Measurements from ENCODE around the gene KIFC1.

Gene KIFC1

GRCh38 chr6:33405386-33405940 lies 13.8 kb downstream of the KIFC1 start:
- TF ChIP-seq CTCF (IDR thresholded peaks at IDR 0.05; ENCODE audit: insufficient read depth, missing control alignments), result no peak
- FAIRE-seq (no peak), DNase-seq (ENCODE audit: insufficient read length, low spot score) (no peak)

- no peak for TF ChIP-seq CTCF (IDR thresholded peaks at IDR 0.05; ENCODE audit: insufficient read depth, missing control alignments)
- DNase-seq (ENCODE audit: insufficient read length, low spot score) (no peak), FAIRE-seq (no peak)
Observed at GRCh38 chr6:33406126-33406525, 14.5 kb downstream of the KIFC1 start.

GRCh38 chr6:33407132-33407718 lies 15.6 kb downstream of the KIFC1 start:
- TF ChIP-seq CTCF (IDR thresholded peaks at IDR 0.05; ENCODE audit: insufficient read depth, missing control alignments), result peak; percentile 30
- DNase-seq (ENCODE audit: insufficient read length, low spot score) (no peak), FAIRE-seq (no peak)

DNA sequence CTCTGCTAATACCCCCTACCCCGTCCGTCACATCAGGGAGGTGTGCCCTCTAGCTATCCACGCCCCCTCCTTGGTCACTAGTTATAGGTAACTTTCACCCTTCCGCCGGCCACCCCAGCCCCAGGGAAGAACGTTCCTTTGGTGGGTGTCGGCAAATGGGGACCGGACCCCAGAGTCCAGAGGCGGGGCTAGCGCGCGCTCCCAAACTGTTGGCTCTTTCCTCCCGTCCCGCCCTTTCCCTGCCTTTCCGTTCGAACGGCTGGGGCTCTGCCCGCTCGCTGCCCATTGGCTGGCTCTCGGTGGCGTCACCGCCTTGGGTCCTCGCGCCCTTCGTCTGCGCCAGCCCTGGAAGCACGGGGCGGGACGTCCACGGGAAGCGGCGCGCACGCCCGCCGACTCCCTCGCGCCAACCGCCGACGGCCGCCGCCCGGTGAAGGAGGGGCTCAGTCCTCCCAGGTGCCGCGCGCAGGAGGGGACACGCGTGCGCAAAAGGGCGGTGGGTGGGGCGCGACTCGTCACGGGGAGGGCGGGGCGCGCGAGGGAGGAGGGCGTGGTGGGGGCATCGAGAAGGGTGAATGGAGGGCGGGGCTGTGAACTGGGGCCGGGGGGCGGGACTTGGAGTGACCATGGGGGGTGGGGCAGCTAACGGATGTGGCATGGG lies 18.6 kb downstream of the KIFC1 start:
- no peak for TF ChIP-seq CTCF (IDR thresholded peaks at IDR 0.05; ENCODE audit: insufficient read depth, missing control alignments)
- DNase-seq (ENCODE audit: insufficient read length, low spot score) (peak; percentile 93), FAIRE-seq (no peak)

DNA sequence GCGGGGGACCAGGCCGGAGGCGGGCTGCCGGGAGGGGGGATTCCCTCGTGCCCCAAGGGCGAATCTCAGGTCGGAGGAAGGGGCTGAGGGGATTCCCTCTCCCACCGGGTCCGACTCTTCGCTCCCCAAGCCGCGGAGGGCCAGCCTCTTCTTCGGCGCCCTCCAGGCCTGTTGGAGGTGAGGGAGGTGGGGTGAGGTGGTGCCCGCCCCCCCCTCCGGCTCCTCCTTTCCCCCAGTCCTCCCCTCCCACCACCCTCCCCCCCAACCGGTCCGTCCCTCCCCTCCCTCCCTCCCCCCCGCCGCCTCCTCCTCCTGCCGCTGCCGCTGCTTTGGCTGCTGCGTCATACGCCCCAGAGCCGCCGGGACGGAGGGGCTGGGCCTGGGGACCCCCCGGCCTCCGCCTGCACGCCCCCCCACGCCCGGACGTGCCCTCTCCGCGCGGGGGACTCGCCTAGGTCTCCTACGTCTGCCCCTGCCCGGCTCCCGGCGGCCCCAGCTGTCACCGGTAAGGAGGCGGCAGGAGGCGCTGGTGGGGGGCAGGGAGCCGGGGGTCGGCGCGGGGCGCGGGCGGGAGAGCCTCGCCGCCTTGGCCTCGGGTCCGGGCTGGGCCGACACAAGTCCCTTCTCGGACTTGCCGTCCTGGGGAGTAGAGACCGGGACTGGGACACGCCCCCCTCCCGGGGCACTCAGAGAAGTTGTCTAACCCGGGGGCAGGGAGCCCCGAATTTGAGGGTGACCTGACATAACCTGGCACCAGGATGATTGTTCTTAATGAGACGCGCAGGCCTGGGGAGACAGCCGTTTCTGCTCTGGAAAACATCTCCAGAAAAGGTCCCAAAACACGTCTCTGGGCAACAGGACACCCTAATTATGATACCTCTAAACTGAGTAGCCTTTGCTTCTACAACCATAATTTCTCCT lies 19.3 kb downstream of the KIFC1 start, which contains the start of gene PHF1:
Gene PHF1 (plus strand): TSS at position 304 of the 921 bp plus-strand sequence. CDS start 1,250 bp downstream, outside the sequence.
- DNase-seq (ENCODE audit: insufficient read length, low spot score) (peak; percentile 63), FAIRE-seq (no peak)
- no peak for TF ChIP-seq CTCF (IDR thresholded peaks at IDR 0.05; ENCODE audit: insufficient read depth, missing control alignments)

GRCh38 chr6:33411632-33412005 lies 20.0 kb downstream of the KIFC1 start:
- TF ChIP-seq CTCF (IDR thresholded peaks at IDR 0.05; ENCODE audit: insufficient read depth, missing control alignments), result no peak
- FAIRE-seq, result no peak
- no peak for DNase-seq (ENCODE audit: insufficient read length, low spot score)

All from D721Med (cell line).